Measurements from ENCODE around the gene CACNA1C. TPM values are rescaled to one million over a fixed set of nuclear protein-coding genes. Genes with fewer than 3 reads are reported as not detected.

Gene CACNA1C
- total RNA-seq, 4 donors from 2014 or later, result 3.8 to 13.6 (median 5.7) TPM

GRCh38 chr12:2412305-2412643, 359.5 kb downstream of the CACNA1C start:
- DNase-seq (ENCODE audit: low spot score) (no peak), ATAC-seq (ENCODE audit: low FRiP score) (no peak)

DNA sequence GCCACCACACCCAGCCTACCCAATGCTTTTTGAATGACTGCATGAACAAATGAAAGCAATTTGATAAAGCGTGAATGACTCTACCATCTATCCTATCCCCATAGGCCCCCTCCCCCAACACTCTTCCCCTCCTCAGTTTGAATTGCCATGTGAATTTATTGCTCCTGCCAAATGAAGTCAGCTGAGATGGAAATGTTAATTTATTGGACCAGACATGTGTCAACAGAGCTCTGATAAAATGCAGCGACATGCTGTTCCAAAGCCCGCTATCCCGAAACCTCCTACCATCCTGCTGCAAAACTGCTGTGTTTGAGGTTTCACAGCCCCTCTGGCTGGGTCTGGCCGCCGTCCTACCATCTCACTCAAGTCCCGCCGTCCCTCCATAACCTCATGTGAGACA, 360.5 kb downstream of the CACNA1C start:
- DNase-seq (ENCODE audit: low spot score) (no peak), ATAC-seq (ENCODE audit: low FRiP score) (no peak)
- TF ChIP-seq, protein P1, sequence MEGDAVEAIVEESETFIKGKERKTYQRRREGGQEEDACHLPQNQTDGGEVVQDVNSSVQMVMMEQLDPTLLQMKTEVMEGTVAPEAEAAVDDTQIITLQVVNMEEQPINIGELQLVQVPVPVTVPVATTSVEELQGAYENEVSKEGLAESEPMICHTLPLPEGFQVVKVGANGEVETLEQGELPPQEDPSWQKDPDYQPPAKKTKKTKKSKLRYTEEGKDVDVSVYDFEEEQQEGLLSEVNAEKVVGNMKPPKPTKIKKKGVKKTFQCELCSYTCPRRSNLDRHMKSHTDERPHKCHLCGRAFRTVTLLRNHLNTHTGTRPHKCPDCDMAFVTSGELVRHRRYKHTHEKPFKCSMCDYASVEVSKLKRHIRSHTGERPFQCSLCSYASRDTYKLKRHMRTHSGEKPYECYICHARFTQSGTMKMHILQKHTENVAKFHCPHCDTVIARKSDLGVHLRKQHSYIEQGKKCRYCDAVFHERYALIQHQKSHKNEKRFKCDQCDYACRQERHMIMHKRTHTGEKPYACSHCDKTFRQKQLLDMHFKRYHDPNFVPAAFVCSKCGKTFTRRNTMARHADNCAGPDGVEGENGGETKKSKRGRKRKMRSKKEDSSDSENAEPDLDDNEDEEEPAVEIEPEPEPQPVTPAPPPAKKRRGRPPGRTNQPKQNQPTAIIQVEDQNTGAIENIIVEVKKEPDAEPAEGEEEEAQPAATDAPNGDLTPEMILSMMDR (IDR thresholded peaks at IDR 0.05), result no peak

More at GRCh38 chr12:2412305-2412643, 359.5 kb downstream of the CACNA1C start:
- TF ChIP-seq, protein P1 (IDR thresholded peaks at IDR 0.05), result no peak

GRCh38 chr12:2413999-2414792, 361.4 kb downstream of the CACNA1C start:
- TF ChIP-seq, protein P1 (IDR thresholded peaks at IDR 0.05), result no peak
- ATAC-seq (ENCODE audit: low FRiP score) (no peak), DNase-seq (ENCODE audit: low spot score) (no peak)

- TF ChIP-seq, protein P1 (IDR thresholded peaks at IDR 0.05), result no peak
- no peak for ATAC-seq (ENCODE audit: low FRiP score)
These were observed 362.2 kb downstream of the CACNA1C start for GRCh38 chr12:2414810-2415567.

GRCh38 chr12:2415568-2415944, 362.8 kb downstream of the CACNA1C start:
- DNase-seq (ENCODE audit: low spot score), result no peak
- TF ChIP-seq, protein P1 (IDR thresholded peaks at IDR 0.05), result no peak
- ATAC-seq (ENCODE audit: low FRiP score), result no peak

More at GRCh38 chr12:2414810-2415567, 362.2 kb downstream of the CACNA1C start:
- no peak for DNase-seq (ENCODE audit: low spot score)

GRCh38 chr12:2416158-2416557, 363.4 kb downstream of the CACNA1C start:
- TF ChIP-seq, protein P1 (IDR thresholded peaks at IDR 0.05), result no peak
- ATAC-seq (ENCODE audit: low FRiP score), result no peak
- no peak for DNase-seq (ENCODE audit: low spot score)
